Ovary (tissue), 9 donors: Measurements from ENCODE around the gene TAOK3. TPM values are rescaled to one million over a fixed set of nuclear protein-coding genes. Genes with fewer than 3 reads are reported as not detected.

ENCODE experiments used
- DNase-seq, 5 donors: peaks; one replicate each; pipeline ENCODE4 v3.0.0-alpha.2; 2019 to 2020
- H3K27ac ChIP-seq, 2 donors: fragments of 200-600 bp; one replicate each; pipeline versions ENCODE4 v1.5.1 to v1.8.0; 2019 to 2022
- H3K27me3 ChIP-seq: fragments of 200-600 bp; one replicate; pipeline ENCODE4 v1.8.0; 2022
- H3K36me3 ChIP-seq: fragments of 200-600 bp; sonication (generic); one replicate; pipeline ENCODE4 v1.5.1; 2019
- H3K4me1 ChIP-seq: one replicate; pipeline ENCODE4 v1.8.1; 2013; ENCODE audit warnings: mild to moderate bottlenecking, moderate library complexity; ENCODE audit not compliant: insufficient read depth
- H3K4me3 ChIP-seq: fragments of 200-600 bp; sonication (generic); one replicate; pipeline ENCODE4 v1.5.1; 2017
- H3K9me3 ChIP-seq, 2 donors: fragments of 200-600 bp in 1 of 2; sonication (generic) in 1 of 2; one replicate each; pipeline versions ENCODE4 v1.5.1 to v1.8.1; 2013 to 2019; ENCODE audit warnings: mild to moderate bottlenecking in 1 of 2, moderate library complexity in 1 of 2
- CTCF ChIP-seq, 3 donors: fragments of 450-650 bp in 2 of 3; fragments of 200-600 bp in 1 of 3; IDR thresholded peaks; one replicate each; pipeline versions ENCODE4 v1.5.1 to v1.8.0; 2016 to 2022; ENCODE audit warnings: antibody characterized with exemption in 3 of 3, mild to moderate bottlenecking in 1 of 3
- EP300 ChIP-seq: sonication (generic); formaldehyde crosslinking; IDR thresholded peaks from one replicate; pipeline ENCODE4 v1.6.1; 2017; ENCODE audit warnings: antibody characterized with exemption
- POLR2A ChIP-seq: fragments of 450-650 bp; IDR thresholded peaks from one replicate; pipeline ENCODE4 v1.6.1; 2017; ENCODE audit warnings: antibody characterized with exemption, mild to moderate bottlenecking, moderate library complexity
- WGBS, 3 donors: extraction: QIAGEN DNeasy Blood & Tissue Kit in 1 of 3; methylation state at CpG; one replicate each; pipeline versions ENCODE4 v1.1.5 to v1.1.7; 2013 to 2017; 5-methylcytosine and 5-hydroxymethylcytosine counted together
- intact Hi-C, 4 donors: fragments of 100-400 bp; cut with DNase I; formaldehyde crosslinking; loops; one replicate each; pipeline versions ENCODE4 v1.11.0 to v1.15.1; 2022 to 2023
- polyA plus RNA-seq, 2 donors: library from polyadenylated mRNA; stranded (reverse); fragments of 200-250 nt in 1 of 2; fragments of 350-450 nt in 1 of 2; fragmentation: Illumina TruSeq in 1 of 2; extraction: RNeasy Lipid Tissue Mini Kit (QIAGEN cat#74804) in 1 of 2; gene quantifications; one replicate each; pipeline ENCODE4 v1.2.3, GENCODE V29; 2013 to 2014
- total RNA-seq, 7 donors: library from RNA; depleted of rRNA in 2 of 7; stranded (reverse); fragments of >200 nt in 2 of 7; fragmentation: NEBNext Ultra II Directional in 3 of 7; extraction: Animal tissue kit (Norgen Biotek cat#: 25700) in 3 of 7; gene quantifications; one replicate each; pipeline versions ENCODE4 v1.1.0 to v1.2.4, GENCODE V29; 2016 to 2023
- donor health status: DM: no; HTN: no; CAD: no; lungs with moderate emphysema.
- donor health status: DM: no; HTN: no; CAD: no.
- donor health status: Bipolar disorder and iron deficiency.
- donor health status: DM: yes; HTN: yes; CAD: no.
- donor health status: DM: no; HTN: no; CAD: no.
- donor health status: DM: yes; HTN: yes; CAD: no.

The TAOK3 gene
- total and polyA plus RNA-seq, 9 donors = 12.6 to 31.0 (median 23.0) TPM

GRCh38 chr12:118213452-118213851 lies 159.3 kb downstream of the TAOK3 start:
- Histone ChIP-seq H3K4me1 (no peaks in the 10 kb centered on the region), H3K4me3 (no peak overlapping the region), H3K36me3 (no peaks in the 10 kb centered on the region), H3K27me3 (no peaks in the 10 kb centered on the region), H3K27ac (no peak overlapping the region), H3K9me3 (no peaks in the 10 kb centered on the region)
- intact Hi-C loops = no loop called here
- 82 to 94% (median 87%) methylated on average over 1 of the region's 1 CpG for WGBS, 3 donors
- DNase-seq = no peak
- TF ChIP-seq EP300 (no peak), POLR2A (no peak), CTCF (IDR thresholded peaks at IDR 0.05) (no peak)

- no peaks in the 10 kb centered on the region for H3K36me3 ChIP-seq
- no peak for DNase-seq
- intact Hi-C loops = no loop called here
- no peak overlapping the region for H3K4me3 ChIP-seq
- WGBS, 3 donors = 91 to 94% (median 91%) methylated on average over 2 of the region's 2 CpGs
- H3K27ac ChIP-seq = no peak overlapping the region
- TF ChIP-seq CTCF (IDR thresholded peaks at IDR 0.05) (no peak), EP300 (no peak), POLR2A (no peak)
- H3K4me1 ChIP-seq = no peaks in the 10 kb centered on the region
- no peaks in the 10 kb centered on the region for H3K9me3 ChIP-seq
- no peaks in the 10 kb centered on the region for H3K27me3 ChIP-seq
Observed at GRCh38 chr12:118212606-118213005, 160.1 kb downstream of the TAOK3 start.

- Histone ChIP-seq H3K27me3 (no peaks in the 10 kb centered on the region), H3K9me3 (no peaks in the 10 kb centered on the region), H3K4me3 (no peak overlapping the region), H3K27ac (no peak overlapping the region), H3K36me3 (no peaks in the 10 kb centered on the region), H3K4me1 (no peaks in the 10 kb centered on the region)
- TF ChIP-seq POLR2A = no peak
- TF ChIP-seq CTCF (IDR thresholded peaks at IDR 0.05) = no peak
- TF ChIP-seq EP300 = no peak
- intact Hi-C loops = no loop called here
- DNase-seq = no peak
- 91 to 95% (median 95%) methylated on average over 3 of the region's 3 CpGs for WGBS, 3 donors
Observed at GRCh38 chr12:118206107-118206412, 166.6 kb downstream of the TAOK3 start.

GRCh38 chr12:118193958-118194357 lies 178.7 kb downstream of the TAOK3 start:
- 78 to 87% (median 87%) methylated on average over 6 of the region's 6 CpGs for WGBS, 3 donors
- no peaks in the 10 kb centered on the region for H3K9me3 ChIP-seq
- TF ChIP-seq POLR2A = no peak
- no peaks in the 10 kb centered on the region for H3K4me1 ChIP-seq
- DNase-seq = no peak
- H3K4me3 ChIP-seq = no peak overlapping the region
- no peak overlapping the region for H3K27ac ChIP-seq
- H3K27me3 ChIP-seq = no peaks in the 10 kb centered on the region
- H3K36me3 ChIP-seq = no peaks in the 10 kb centered on the region
- intact Hi-C loops = no loop called here

GRCh38 chr12:118193477-118193876 lies 179.2 kb downstream of the TAOK3 start:
- Histone ChIP-seq H3K4me3 (no peak overlapping the region), H3K27me3 (no peaks in the 10 kb centered on the region), H3K9me3 (no peaks in the 10 kb centered on the region), H3K4me1 (no peaks in the 10 kb centered on the region), H3K36me3 (no peaks in the 10 kb centered on the region), H3K27ac (no peak overlapping the region)
- WGBS, 3 donors = 77 to 80% (median 78%) methylated on average over 5 of the region's 5 CpGs
- DNase-seq = no peak
- intact Hi-C loops = no loop called here
- TF ChIP-seq CTCF (IDR thresholded peaks at IDR 0.05) (no peak), POLR2A (no peak), EP300 (no peak)
